Endothelial cell of umbilical vein (primary cell): ENCODE data around the gene PRKCQ. TPM values are rescaled to one million over a fixed set of nuclear protein-coding genes. Genes with fewer than 3 reads are reported as not detected.

Experiments used
- BruUV-seq: library from RNA; stranded (reverse); fragments of 400-500 nt; replicated peaks from 2 replicates; lab custom pipeline; 2021; lab: Mats Ljungman, UMichigan
- CTCF ChIA-PET: fragments of 300-600, 350-600 bp; sonication (Branson Sonifier 250); formaldehyde crosslinking; loops from one replicate; lab custom pipeline; 2021; ENCODE audit warnings: antibody characterized with exemption, inconsistent platforms; lab: Charles Lee
- POLR2A ChIA-PET: fragments of 300-600, 350-600 bp; sonication (Branson Sonifier 250); formaldehyde crosslinking; loops from one replicate; lab custom pipeline; 2021; ENCODE audit warnings: antibody characterized with exemption, inconsistent platforms; lab: Charles Lee
- DNase-seq: peaks from one replicate; pipeline ENCODE4 v3.0.0-alpha.2; 2011; ENCODE audit warnings: low read depth, low spot score
- FAIRE-seq: peaks from 2 replicates; lab custom pipeline; 2011; peaks lifted over from hg19 to GRCh38; lab: Jason Lieb, UNC
- H2AFZ ChIP-seq: 2 replicates; pipeline ENCODE4 v1.6.0; 2012; ENCODE audit warnings: low read depth, low read length, control low read depth, inconsistent platforms
- H3K27ac ChIP-seq: 2 replicates; pipeline ENCODE4 v1.5.1; 2011; ENCODE audit warnings: low read depth, mild to moderate bottlenecking, control low read depth, low read length, moderate library complexity; ENCODE audit not compliant: insufficient read depth
- H3K27me3 ChIP-seq, 2 experiments: 2 replicates each; pipeline versions ENCODE4 v1.6.0 to v1.6.1; 2011; ENCODE audit warnings: low read length in 2 of 2, mixed read lengths in 1 of 2; ENCODE audit not compliant: control insufficient read depth in 2 of 2, insufficient read depth in 2 of 2
- H3K36me3 ChIP-seq, 2 experiments: 2 replicates in 1 of 2; 3 replicates in 1 of 2; pipeline ENCODE4 v1.5.1; 2011; ENCODE audit warnings: low read length in 2 of 2, mild to moderate bottlenecking in 1 of 2, moderate library complexity in 1 of 2; ENCODE audit not compliant: control insufficient read depth in 2 of 2, insufficient read depth in 2 of 2; ENCODE audit errors: extremely low read depth in 1 of 2
- H3K4me1 ChIP-seq: 3 replicates; pipeline ENCODE4 v1.5.1; 2011; ENCODE audit warnings: mild to moderate bottlenecking, low read length; ENCODE audit not compliant: control insufficient read depth, insufficient read depth; ENCODE audit errors: extremely low read depth
- H3K4me2 ChIP-seq: 2 replicates; pipeline ENCODE4 v1.6.1; 2011; ENCODE audit warnings: low read length, control low read depth, mixed read lengths; ENCODE audit not compliant: insufficient read depth
- H3K4me3 ChIP-seq, 3 experiments: fragments of 200-600 bp in 1 of 3; sonication (generic), shearing (Covaris generic) in 1 of 3; replicated peaks in 1 of 3; 2 replicates each; pipeline ENCODE4 v1.5.1; 2011 to 2016; ENCODE audit warnings: control low read depth in 3 of 3, low read length in 3 of 3, mild to moderate bottlenecking in 2 of 3, inconsistent platforms in 1 of 3, low read depth in 1 of 3, moderate library complexity in 1 of 3; ENCODE audit not compliant: insufficient read depth in 1 of 3
- H3K79me2 ChIP-seq: 2 replicates; pipeline ENCODE4 v1.6.0; 2012; ENCODE audit warnings: low read length, inconsistent platforms; ENCODE audit not compliant: control insufficient read depth, insufficient read depth
- H3K9ac ChIP-seq: replicated peaks from 2 replicates; pipeline ENCODE3; 2011; ENCODE audit warnings: low read length, control low read depth; ENCODE audit not compliant: insufficient read depth; ENCODE audit errors: extremely low read depth
- H3K9me1 ChIP-seq: replicated peaks from 3 replicates; pipeline ENCODE4 v1.6.0; 2011; ENCODE audit warnings: mild to moderate bottlenecking, low read length; ENCODE audit not compliant: control insufficient read depth, insufficient read depth; ENCODE audit errors: extremely low read depth
- H3K9me3 ChIP-seq: replicated peaks from 2 replicates; pipeline ENCODE4 v1.5.1; 2012; ENCODE audit warnings: low read length, inconsistent platforms; ENCODE audit not compliant: control insufficient read depth, insufficient read depth
- H4K20me1 ChIP-seq: replicated peaks from 2 replicates; pipeline ENCODE3; 2011; ENCODE audit warnings: mild to moderate bottlenecking, low read length; ENCODE audit not compliant: control insufficient read depth, insufficient read depth; ENCODE audit errors: extremely low read depth
- EZH2 ChIP-seq: IDR thresholded peaks from 2 replicates; pipeline ENCODE4 v1.6.1; 2012; ENCODE audit warnings: borderline replicate concordance, low read depth, mild to moderate bottlenecking, moderate library complexity, low read length, inconsistent platforms; ENCODE audit not compliant: severe bottlenecking
- FOS ChIP-seq: IDR thresholded peaks from 2 replicates; pipeline ENCODE4 v1.6.1; 2011; ENCODE audit warnings: mild to moderate bottlenecking, low read length, moderate library complexity, borderline replicate concordance; ENCODE audit not compliant: insufficient read depth
- GATA2 ChIP-seq: IDR thresholded peaks from 2 replicates; pipeline ENCODE4 v1.7.0; 2011; ENCODE audit warnings: low read depth, mild to moderate bottlenecking, moderate library complexity, mixed read lengths, low read length; ENCODE audit not compliant: insufficient read length, insufficient read depth
- JUN ChIP-seq: IDR thresholded peaks from 2 replicates; pipeline ENCODE4 v1.6.1; 2011; ENCODE audit warnings: borderline replicate concordance, low read depth; ENCODE audit not compliant: insufficient read length, insufficient read depth
- MYC ChIP-seq: IDR thresholded peaks from one replicate; pipeline ENCODE4 v1.6.1; 2011; ENCODE audit warnings: mild to moderate bottlenecking, low read depth, low read length
- POLR2A ChIP-seq: IDR thresholded peaks from 2 replicates; pipeline ENCODE4 v1.6.1; 2012; ENCODE audit warnings: low read depth, mild to moderate bottlenecking, control low read depth, low read length
- POLR2AphosphoS5 ChIP-seq: IDR thresholded peaks from 2 replicates; pipeline ENCODE4 v1.6.1; 2012; ENCODE audit warnings: low read depth, mild to moderate bottlenecking, control low read depth, low read length, moderate library complexity; ENCODE audit not compliant: insufficient read depth
- dilution Hi-C: fragments of 300-500 bp; cut with MboI; formaldehyde crosslinking; loops from one replicate; pipeline ENCODE4 v1.15.0; 2019; ENCODE audit warnings: low sequenced_read_pairs; ENCODE audit not compliant: extremely low pct_ligation_motif_present
- intact Hi-C: fragments of 100-400 bp; cut with micrococcal nuclease; formaldehyde crosslinking; loops from one replicate; pipeline ENCODE4 v1.10.0; 2022
- polyA plus RNA-seq, 4 experiments: library from polyadenylated mRNA; depleted of rRNA in 3 of 4; stranded (reverse) in 3 of 4; unstranded in 1 of 4; fragments of >200 nt; gene quantifications; 2 replicates each; pipeline versions ENCODE4 v1.2.1 to v1.2.3, GENCODE V29; 2011 to 2012; ENCODE audit warnings: missing spikeins in 1 of 4
- total RNA-seq: library from RNA; stranded (reverse); gene quantifications from 2 replicates; pipeline ENCODE4 v1.2.3, GENCODE V29; 2021
- TF ChIP-seq, protein P1 (sequence below): IDR thresholded peaks from 2 replicates; pipeline ENCODE4 v1.6.1; 2011; ENCODE audit not compliant: insufficient read depth, insufficient read length
- TF ChIP-seq, protein P2 (sequence below), 2 donors: IDR thresholded peaks; 1 replicate in 1 of 2; 2 replicates in 1 of 2; pipeline ENCODE4 v1.5.1; 2011; ENCODE audit warnings: low read length in 2 of 2, mild to moderate bottlenecking in 2 of 2, moderate library complexity in 2 of 2, control low read depth in 1 of 2, inconsistent platforms in 1 of 2, low read depth in 1 of 2; ENCODE audit not compliant: insufficient read depth in 1 of 2; ENCODE audit errors: extremely low read depth in 1 of 2

The PRKCQ gene
- total and polyA plus RNA-seq, 2 donors (not counting 3 experiments of a cell fraction or from before 2014, with no cell fraction given), result 0.32 to 0.55 TPM

DNA sequence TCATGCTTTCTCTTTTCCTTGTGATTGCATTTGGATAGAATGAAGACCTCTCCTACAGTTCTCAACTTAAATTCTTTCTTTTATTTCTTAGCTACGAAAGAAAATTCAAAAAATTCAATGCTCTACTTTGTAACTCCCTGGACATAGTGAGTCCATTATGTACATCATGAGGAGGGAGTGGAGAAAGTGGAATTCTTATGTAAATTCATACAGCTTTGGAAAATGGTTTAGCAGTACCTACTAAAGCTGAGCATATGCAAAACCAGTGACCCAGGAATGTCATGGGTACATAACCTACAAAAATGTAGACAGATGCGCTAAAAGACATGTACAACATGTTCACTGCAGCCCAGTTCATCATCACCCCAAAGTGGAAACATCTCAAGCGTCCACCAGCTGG lies 8.8 kb upstream of the PRKCQ start:
- H3K9me1 ChIP-seq, result no peaks in the 10 kb centered on the region
- H3K9ac ChIP-seq, result no peak overlapping the region
- no peaks in the 10 kb centered on the region for H3K27me3 ChIP-seq
- no peak overlapping the region for H3K4me2 ChIP-seq
- H3K36me3 ChIP-seq, result no peaks in the 10 kb centered on the region
- FAIRE-seq (no peak), DNase-seq (no peak)
- intact Hi-C loops, result no loop called here
- dilution Hi-C loops, result no loop called here
- H3K27ac ChIP-seq, result no peak overlapping the region
- H3K4me1 ChIP-seq, result no peaks in the 10 kb centered on the region
- H3K9me3 ChIP-seq, result no peaks in the 10 kb centered on the region
- no TSS peak for BruUV-seq
- H3K79me2 ChIP-seq, result no peaks in the 10 kb centered on the region
- TF ChIP-seq GATA2 (no peak), MYC (no peak), POLR2AphosphoS5 (no peak), JUN (no peak)
- TF ChIP-seq, protein P1, sequence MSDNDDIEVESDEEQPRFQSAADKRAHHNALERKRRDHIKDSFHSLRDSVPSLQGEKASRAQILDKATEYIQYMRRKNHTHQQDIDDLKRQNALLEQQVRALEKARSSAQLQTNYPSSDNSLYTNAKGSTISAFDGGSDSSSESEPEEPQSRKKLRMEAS, result no peak
- no peak overlapping the region for H2AFZ ChIP-seq
- ChIA-PET POLR2A (no interaction called here), CTCF (interaction anchor here (0.6 to 1.3 kb wide), 3 partner anchors 8 to 93 kb away, joined by 3 to 5 read pairs (median 3); no protein-coding TSS in a partner anchor)
- no peak overlapping the region for H3K4me3 ChIP-seq
- no peaks in the 10 kb centered on the region for H4K20me1 ChIP-seq

DNA sequence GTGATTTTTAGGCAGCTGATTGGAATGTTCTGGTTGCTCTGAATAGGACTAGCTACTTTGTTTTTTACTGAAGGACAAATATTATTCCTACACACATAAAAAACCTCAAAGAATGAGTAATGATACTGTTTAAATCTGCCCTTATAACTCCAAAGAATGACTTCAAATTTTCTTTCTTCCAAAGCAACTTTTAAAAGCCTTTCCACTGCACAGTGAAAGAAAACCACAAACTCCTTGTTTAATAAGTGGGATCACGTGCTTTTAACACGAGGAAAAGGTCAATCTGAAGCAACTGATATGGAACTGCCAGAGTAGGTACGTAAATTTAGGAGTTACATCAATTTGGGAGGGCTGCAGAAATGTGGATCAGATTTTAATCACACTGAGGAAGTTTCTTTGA lies 8.0 kb upstream of the PRKCQ start:
- Histone ChIP-seq H3K9me3 (no peaks in the 10 kb centered on the region), H3K27ac (no peak overlapping the region), H3K36me3 (no peaks in the 10 kb centered on the region), H3K4me2 (no peak overlapping the region), H3K4me1 (no peaks in the 10 kb centered on the region), H3K4me3 (no peak overlapping the region), H3K9me1 (no peaks in the 10 kb centered on the region), H3K79me2 (no peaks in the 10 kb centered on the region), H3K27me3 (no peaks in the 10 kb centered on the region), H3K9ac (no peak overlapping the region), H4K20me1 (no peaks in the 10 kb centered on the region), H2AFZ (no peak overlapping the region)
- intact Hi-C loops, result no loop called here
- FAIRE-seq (no peak), DNase-seq (no peak)
- ChIA-PET POLR2A (no interaction called here), CTCF (interaction anchor here (0.6 to 1.2 kb wide), 2 partner anchors 7 to 92 kb away, joined by 3 read pairs; no protein-coding TSS in a partner anchor)
- TF ChIP-seq GATA2, result no peak
- TF ChIP-seq, protein P2, sequence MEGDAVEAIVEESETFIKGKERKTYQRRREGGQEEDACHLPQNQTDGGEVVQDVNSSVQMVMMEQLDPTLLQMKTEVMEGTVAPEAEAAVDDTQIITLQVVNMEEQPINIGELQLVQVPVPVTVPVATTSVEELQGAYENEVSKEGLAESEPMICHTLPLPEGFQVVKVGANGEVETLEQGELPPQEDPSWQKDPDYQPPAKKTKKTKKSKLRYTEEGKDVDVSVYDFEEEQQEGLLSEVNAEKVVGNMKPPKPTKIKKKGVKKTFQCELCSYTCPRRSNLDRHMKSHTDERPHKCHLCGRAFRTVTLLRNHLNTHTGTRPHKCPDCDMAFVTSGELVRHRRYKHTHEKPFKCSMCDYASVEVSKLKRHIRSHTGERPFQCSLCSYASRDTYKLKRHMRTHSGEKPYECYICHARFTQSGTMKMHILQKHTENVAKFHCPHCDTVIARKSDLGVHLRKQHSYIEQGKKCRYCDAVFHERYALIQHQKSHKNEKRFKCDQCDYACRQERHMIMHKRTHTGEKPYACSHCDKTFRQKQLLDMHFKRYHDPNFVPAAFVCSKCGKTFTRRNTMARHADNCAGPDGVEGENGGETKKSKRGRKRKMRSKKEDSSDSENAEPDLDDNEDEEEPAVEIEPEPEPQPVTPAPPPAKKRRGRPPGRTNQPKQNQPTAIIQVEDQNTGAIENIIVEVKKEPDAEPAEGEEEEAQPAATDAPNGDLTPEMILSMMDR (IDR thresholded peaks at IDR 0.05; ENCODE audit: extremely low read depth in 1 of 2, insufficient read depth in 1 of 2, low read depth in 1 of 2, low read length in 2 of 2), result no peak
- TF ChIP-seq FOS, result no peak
- no peak for TF ChIP-seq EZH2
- no peak for TF ChIP-seq MYC
- no peak for TF ChIP-seq POLR2AphosphoS5
- no peak for TF ChIP-seq JUN
- TF ChIP-seq, protein P1, result no peak
- no peak for TF ChIP-seq POLR2A
- BruUV-seq, result no TSS peak
- dilution Hi-C loops, result no loop called here
